ENCODE results near the gene ADNP2.
"Not testable (repeated sequence)": the region's sequence is repeated elsewhere in the genome, so short reads cannot be mapped to it uniquely, and the experiment has no call there.

ADNP2 gene

GRCh38 chr18:80145196-80145804, 36.2 kb downstream of the ADNP2 start:
- DNase-seq (ENCODE audit: low read depth): no peak

DNA sequence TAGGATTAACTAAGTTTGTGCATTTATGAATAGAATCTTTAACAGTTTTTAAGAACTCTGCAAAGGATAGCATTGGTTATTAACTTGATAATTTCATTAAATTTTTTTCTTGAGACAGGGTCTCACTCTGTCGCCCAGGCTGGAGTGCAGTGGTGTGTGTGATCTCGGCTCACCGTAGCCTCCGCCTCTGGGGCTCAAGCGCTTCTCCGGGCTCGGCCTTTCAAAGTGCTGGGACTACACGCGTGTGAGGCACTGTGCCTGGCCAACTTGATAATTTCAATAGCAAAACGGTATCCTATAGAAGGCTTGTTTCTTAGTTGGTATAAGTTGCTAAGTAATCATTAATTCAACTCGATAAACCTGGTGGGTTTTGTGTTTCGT, 38.0 kb downstream of the ADNP2 start:
- DNase-seq (ENCODE audit: low read depth): no peak

DNA sequence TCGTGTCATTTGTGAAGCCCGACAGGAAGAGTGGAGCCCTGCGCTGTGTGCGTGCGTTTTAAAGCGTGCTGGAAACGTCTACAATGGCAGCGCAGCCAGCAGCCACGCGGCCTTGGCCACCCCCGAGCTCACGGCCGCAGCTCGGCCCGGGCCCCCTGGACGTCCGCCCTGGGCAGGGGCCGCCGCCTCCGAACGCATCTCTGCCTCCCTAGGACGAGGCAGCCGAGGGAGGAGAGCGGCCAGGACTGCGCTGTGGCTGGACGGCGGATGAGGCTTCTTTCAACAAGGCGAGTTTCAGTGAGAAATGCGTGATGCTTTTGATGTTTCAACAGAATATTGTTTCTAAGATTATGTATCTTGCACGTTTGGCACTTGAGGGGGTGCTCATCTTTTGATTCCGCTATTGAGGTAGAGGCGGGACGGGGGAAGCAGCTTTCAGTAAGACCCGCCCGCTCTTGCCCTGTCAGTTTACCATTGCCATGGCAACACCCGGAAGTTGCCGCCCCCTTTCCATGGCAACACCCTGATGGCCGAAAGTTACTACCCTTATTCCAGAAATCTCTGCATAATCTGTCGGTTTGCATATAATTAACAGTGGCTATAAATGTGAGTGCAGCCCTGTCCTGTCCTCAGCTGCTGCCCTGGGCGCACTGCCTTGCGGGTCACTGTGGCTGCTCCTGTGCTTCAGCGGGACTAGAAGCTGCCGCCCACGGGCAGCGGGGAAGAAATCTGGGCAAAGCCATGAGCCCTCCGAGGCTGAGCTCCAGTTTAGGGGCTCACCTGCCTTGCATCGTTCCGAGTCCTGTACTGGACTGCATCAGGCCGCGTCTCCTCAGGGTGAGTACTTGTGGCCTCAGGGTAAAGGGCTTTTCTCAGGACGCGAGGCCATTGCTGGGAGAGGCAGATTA, 38.6 kb downstream of the ADNP2 start:
- DNase-seq (ENCODE audit: low read depth): peak; percentile 84

DNA sequence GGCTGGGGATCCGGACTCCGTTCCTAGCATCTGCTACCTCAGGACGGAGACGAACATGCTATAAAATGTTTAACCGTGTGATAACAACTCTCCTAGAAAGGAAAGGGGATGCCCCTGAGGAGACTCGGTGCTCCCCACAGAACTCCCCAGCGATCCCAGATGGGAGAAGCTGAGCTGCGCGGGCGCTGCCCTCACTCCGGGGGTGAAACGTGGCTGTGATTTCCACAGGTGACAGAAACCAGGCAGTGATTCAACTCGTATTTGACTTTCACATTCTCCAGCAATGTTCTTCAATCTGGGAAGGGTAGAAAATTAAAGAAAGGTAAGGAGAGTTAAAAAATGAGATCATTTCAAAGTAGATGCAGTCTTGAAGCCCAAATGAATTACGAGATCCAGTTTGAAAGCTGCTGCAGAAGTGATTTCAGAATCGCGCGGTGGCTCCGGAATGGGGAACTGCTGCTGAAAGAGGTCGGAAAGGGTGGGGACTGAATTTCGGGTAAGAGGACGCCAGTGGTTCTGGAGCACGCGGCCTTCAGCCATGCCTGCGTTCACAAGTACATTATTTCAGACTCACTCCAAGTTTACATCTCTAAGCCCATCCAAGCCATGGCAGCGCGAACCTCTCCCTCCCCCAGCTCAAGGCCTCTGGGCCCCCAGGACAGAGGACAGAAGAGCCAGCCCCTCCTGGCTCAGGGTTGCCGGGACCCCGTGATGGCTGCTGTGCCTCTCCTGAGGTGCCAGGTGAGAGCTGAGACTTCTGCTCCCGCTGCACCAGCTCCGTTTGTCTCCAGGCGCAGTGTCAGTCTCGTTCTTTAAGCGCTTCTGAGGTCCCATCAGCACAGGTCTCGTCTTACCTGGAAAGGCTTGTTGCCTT, 39.5 kb downstream of the ADNP2 start:
- peak; percentile 30 for DNase-seq (ENCODE audit: low read depth)

- DNase-seq (ENCODE audit: low read depth): no peak
Measured at GRCh38 chr18:80149667-80150066, 40.6 kb downstream of the ADNP2 start.

GRCh38 chr18:80154293-80154692, 45.2 kb downstream of the ADNP2 start:
- no peak for DNase-seq (ENCODE audit: low read depth)

DNA sequence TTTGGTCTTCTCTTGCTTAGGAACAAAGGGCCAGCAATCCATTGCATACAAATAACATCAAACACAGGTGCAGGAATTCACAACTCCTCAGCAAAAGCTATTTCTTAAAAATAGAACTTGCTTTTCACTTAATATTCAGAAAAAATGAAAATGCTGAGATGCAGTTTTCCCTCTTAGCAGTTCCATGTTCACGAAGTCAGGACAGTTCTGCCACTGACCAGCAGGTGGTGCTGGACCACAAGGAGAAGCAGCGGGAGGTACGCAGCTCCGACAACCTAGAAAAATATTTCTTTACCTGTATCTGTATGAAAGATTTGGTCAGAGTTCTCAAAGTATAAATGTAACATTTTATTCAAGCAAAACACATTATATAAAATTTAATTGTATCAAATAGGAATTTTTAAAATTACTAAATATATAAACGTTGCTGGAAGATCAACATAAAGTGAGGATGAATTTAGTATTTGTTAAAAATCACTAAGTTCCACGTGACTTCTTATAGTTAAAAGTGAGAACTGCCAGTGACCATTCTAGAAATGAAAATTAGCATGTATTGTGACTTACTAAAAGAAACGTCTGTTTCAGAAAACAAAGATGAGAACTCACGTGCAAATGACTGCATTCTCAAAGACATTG, 48.8 kb downstream of the ADNP2 start:
- peak; percentile 61 for DNase-seq (ENCODE audit: low read depth)

- no peak for DNase-seq (ENCODE audit: low read depth)
Measured at GRCh38 chr18:80158365-80158764, 49.3 kb downstream of the ADNP2 start.

- peak; percentile 19 for DNase-seq (ENCODE audit: low read depth)
Measured at GRCh38 chr18:80159713-80160636, 50.9 kb downstream of the ADNP2 start.

- DNase-seq (ENCODE audit: low read depth): no peak
Measured at GRCh38 chr18:80161781-80162417, 52.8 kb downstream of the ADNP2 start.

- no peak for DNase-seq (ENCODE audit: low read depth)
Measured at GRCh38 chr18:80163183-80163582, 54.1 kb downstream of the ADNP2 start.

DNA sequence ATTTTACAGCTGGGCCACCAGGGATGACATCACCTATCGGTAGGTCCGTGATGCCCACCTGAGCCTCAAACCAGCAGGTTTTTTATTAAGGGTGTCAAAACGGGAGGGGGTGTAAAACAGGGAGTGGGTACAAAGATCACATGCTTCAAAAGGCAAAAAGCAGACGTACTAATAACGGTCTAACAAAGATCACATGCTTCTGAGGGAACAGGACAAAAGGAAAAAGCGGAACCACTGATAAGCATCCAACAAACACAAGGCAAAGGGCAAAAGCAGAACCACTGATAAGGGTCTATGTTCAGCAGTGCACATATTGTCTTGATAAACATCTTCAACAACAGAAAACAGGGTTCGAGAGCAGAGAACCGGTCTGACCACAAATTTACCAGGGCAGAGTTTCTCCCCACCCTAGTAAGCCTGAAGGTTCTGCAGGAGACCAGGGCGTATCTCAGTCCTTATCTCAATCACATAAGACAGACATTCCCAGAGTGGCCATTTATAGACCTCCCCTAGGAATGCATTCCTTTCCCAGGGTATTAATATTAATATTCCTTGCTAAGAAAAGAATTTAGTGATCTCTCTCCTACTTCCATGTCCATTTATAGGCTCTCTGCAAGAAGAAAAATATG, 55.8 kb downstream of the ADNP2 start:
- DNase-seq (ENCODE audit: low read depth): not testable (repeated sequence)

DNA sequence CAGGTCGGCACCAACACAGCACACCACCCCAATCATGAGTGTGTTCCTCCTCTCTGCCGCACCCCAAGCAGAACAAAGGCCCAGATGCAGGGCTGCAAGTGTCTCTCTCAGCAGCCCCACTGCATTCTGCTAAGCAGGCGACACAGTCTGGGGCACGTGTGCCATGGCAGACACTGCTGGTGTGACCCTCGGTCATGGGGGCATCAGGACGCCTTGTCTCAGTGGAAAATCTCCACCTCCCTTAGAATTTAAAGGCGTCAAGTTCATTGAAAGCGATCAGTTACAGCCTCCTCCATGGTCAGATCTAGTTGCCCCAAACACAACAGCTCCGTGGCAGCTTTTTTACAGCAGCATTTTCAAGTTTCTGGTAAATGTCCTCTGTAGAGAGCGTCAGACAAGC, 57.2 kb downstream of the ADNP2 start:
- no peak for DNase-seq (ENCODE audit: low read depth)

- DNase-seq (ENCODE audit: low read depth): no peak
Measured at GRCh38 chr18:80166725-80167124, 57.7 kb downstream of the ADNP2 start.

DNA sequence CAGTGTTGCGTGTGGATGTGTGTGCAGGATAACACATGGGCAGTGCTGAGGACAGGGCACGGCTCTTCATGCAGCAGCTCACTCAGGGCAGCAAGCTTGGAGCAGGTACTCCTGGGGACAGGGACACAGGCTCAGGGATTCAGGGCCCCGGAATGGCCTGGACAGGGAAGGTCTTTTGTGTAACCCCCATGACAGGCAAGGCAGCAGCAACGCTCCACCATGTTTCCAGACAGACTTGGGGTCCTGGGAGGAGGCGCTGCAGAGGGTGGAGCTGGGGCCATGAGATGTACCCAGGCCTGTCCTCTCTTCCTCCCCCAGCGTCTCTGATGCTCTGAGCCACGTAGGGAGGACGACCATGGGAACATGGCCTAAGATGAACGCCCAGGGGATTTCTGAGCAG, 58.3 kb downstream of the ADNP2 start:
- DNase-seq (ENCODE audit: low read depth): no peak

DNA sequence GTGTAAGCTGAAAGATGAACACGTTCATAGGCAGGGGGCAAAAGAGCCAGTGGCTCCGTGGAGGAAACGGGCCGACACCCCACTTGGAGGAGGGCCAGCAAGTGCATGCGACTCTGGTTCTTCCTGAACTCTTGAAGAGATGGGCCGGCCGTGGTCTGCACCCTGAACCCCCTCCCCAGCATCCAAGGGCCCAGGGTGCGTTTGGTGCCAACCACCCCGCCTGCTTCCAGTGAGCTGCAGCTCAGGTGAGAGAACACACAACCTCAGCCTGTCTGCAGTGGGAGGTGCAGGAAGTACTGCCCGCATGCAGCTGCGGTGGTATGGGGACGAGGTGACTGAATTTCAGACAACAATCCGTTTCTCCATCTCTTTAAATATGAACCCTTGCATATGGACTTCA, 58.9 kb downstream of the ADNP2 start:
- no peak for DNase-seq (ENCODE audit: low read depth)

GRCh38 chr18:80168346-80168745, 59.3 kb downstream of the ADNP2 start:
- peak; percentile 55 for DNase-seq (ENCODE audit: low read depth)

DNA sequence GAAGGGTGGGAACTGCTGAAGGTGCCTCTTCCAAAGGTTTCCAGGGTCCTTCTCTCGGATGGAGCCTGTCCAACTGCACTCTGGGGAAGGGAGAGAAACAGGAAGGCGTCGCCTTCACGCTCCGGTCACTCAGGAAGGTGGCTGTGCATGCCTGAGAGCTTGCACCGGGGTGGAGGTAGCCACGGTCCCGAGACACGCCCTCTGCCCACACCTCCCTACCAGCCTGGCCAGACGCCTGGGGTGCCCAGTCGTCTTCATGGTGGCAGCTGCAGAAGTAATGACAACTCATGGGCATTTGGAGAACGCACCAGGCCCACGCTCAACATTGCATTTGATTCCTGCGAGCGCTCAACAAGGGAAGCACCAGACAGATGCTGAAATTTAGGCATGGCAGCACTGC, 59.9 kb downstream of the ADNP2 start:
- DNase-seq (ENCODE audit: low read depth): no peak

DNA sequence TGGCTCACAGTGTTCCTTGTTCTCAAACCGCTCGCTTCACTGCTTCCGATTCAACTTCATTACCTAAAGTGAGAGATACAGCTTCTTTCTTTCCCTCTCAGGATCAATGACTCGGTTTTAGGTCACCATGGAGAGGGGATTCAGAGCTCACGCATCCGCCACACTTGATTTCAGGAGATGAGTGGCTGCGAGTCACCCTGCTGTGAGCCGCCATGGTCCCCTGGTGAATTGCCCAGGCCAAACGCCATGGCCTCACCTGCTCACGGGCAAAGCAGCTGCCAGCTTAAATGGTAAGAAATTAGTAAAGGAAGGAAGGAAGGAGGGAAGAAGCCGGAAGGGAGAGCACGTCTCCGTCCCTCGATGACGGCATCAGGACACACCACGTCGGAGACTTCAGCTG, 60.5 kb downstream of the ADNP2 start:
- no peak for DNase-seq (ENCODE audit: low read depth)

All from fibroblast of gingiva (primary cell).